GM18909 (cell line): ENCODE measurements around the gene CCNI2.

Source experiments
- ATAC-seq: cut with Tn5 transposase; IDR thresholded peaks from one replicate; pipeline ENCODE4 v1.9.1; 2021; ENCODE audit warnings: mild to moderate bottlenecking; ENCODE audit not compliant: unreplicated experiment, poor library complexity

CCNI2 gene

DNA sequence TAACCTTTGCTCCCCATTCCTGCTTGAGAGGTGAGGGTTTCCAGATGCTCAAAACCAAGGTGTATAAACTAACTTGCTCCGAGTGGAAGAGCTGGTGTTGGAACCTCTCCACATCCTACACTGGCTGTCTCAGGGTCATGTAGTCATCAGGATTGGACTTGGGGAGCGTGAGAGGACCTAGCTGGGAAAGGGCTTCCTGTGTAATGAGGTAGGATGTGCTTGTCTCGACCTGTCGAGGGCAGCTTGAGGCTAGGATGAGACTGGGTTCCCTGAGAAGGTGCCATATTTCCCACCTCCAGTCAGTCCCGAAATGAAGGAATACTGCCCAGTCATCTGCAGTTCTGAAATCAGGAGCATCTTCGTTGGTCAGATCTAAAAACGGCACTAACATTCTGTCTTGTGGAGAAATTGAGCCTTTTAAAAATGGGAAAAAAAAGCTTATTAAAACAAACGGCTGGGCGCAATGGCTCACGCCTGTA lies 1.3 kb downstream of the CCNI2 start:
- ATAC-seq: no peak

DNA sequence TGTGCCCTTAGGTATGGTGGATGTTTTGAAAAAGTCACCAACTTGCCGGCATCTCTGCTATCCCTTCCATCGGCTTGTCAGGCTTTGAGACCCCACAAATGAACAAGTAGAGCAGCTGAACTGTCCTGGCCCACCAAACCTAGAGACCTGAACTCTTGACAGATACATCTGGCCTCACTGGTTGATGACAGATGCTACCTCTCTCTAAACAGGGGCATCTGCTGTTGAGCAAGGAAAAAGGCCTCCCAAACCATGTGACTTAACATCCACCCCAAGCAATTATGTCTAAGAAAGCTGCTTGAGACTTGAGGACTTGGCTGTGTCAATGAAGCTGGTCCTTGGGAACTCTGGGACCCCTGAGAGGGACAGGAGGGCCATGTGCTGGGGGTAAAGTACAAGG lies 2.3 kb downstream of the CCNI2 start:
- no peak for ATAC-seq

DNA sequence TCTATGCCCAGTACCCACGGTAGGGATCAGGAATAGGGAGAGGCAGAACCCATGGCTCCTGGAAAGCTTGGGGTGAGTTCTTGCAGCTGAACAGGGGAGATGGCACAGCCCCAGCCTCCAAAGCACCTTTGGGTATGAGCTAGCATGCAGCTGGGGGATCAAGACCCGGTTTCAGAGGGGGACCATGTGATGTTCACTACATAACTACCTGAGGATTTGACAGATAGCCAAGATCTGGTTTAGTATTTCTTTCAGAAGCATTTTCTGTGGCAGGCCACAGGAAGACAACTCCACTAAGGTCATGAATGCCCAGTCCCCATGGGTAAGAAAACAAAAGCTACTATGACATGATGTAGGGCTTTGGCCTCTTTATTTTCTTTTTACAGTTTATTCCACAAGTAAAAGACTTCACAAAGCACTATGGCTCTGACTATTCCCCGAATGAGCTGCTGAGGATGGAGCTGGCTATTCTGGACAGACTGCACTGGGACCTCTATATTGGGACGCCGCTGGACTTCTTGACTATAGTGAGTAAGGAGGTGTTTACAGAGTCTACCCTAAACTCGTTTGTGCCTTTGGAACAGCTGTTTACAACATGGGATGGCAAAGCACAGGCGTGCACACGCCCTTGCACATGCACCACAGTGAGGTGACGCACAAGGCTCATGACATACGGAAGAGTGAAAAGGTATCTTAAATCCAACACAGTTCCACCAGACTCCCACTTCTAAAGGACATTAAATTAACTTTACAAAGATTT lies 3.4 kb downstream of the CCNI2 start:
- ATAC-seq: peak; percentile 50

DNA sequence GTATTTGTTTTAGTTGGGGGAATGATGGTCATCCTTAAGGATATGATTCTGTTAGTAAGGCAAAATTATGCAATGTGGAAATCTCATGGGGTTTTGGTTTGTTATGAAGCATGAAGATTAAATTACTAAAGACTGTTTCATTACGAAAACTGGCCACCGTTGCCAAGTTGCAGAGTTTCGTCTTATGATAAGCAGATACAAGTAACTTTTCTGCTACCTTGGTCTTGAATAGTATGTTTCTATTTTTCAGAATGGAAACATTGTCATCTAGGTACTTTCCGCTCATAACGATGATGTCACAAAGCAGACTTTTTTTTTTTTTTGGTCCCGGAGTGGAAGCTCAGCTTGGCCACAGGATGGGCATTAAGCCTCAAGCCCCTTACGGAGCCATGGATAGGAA lies 4.2 kb downstream of the CCNI2 start:
- ATAC-seq: peak; percentile 48

DNA sequence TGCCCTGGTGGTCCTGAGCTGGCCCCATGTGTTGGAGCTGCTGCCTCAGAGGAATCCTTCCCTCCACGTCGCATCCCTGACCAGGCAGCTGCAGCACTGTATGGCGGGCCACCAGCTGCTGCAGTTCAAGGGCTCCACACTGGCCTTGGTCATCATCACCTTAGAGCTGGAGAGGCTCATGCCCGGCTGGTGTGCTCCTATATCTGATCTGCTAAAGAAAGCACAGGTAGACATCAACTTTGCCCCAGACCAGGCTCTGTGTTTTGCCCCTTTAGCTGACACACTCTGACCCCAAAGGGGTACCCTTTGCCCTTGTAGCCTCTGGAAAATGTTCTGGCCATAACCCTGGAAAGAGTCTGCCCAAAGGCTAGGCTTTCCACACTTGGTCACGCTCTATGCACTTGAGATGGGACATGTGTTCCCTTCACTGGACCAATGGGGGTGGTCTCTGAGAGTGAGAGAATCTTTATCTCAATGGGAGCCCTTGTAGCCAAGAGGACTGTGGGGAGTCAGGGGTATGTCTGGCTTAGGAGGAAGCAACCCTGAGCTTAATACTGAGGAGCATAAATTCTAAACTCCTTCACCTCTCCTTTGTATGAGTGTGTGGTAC lies 4.8 kb downstream of the CCNI2 start:
- ATAC-seq: no peak

DNA sequence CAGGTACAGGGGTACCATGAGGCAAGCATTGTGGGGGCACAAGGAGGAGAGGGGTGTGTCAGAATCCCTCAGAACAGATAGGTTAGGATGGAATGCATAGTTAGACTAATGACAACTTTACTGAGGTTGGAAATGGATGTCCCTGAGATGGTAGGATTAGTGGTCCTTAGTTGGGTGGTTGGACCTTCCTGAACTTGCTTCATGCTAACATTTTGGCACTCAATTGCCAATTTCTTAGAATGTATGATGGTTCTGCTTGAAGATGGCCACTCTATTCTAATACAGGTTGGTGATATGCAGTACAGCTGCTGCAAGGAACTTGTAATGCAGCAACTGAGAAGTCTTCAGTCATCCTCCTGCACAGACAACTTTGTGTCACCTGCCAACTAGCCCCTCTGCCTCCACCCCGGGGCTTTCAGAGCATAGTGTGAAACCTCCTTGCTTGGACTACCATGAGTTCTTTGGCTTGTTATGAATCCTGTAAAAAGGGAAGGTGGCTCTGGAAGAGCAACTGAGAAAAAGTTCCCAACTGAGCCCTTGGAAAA lies 5.4 kb downstream of the CCNI2 start:
- no peak for ATAC-seq

DNA sequence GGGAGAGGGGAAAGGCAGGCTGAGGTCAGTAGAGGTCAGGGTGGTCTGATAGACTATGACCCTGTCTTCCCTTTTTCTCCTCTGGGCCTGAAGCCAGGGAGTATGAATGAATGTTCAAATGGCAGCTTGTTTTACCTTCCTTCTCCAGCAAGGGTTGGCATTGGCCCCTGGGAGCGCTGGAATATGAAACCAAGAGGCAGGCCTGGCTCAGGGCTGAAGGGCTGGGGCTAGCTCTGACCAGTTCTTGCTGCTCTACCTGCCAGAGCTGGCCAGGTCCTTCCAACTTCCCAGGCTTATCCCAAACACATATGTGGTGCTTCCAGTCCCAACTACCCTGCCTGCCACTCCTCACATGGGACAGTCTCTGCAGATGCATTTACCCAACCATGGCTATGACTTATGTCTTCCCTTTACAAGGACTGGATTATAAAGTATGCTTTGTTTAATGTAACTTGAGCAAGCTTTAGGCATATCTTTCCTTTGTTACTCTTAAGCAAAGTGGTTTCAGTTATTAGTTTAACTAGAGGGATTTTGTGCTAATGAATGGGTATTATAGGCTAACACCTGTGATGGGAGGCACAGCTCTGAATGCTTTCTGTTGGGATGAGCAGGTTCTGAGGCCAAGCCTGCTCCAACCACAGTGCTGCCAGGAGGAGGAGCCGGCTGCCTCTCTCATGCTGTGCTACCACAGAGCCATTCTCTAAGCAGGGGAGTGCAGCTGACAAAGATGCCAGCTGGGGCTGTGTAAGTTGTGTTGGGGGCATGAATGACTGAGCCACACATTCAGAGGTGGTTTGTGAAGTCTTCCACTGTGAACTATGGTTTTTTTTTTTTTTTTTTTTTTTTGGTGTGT lies 6.1 kb downstream of the CCNI2 start:
- no peak for ATAC-seq

DNA sequence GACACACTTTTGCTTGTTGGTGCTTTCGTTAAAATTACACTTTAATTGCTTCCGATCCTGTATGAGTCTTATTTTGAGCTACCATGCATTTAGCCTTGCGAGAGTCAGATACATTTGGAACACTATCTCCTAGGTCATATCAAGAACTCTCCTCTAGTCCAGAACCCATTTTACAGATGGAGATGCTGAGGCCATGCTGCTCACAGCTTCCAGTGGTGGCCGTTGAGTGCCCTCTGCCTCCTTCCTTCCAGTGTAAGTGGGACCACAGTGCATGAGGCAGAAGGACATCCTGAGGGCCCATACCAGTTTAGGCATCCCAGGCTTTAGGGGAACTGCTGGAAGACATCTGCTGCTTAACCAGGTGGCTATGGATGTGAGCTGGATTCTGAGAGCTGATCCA lies 6.9 kb downstream of the CCNI2 start:
- ATAC-seq: no peak

DNA sequence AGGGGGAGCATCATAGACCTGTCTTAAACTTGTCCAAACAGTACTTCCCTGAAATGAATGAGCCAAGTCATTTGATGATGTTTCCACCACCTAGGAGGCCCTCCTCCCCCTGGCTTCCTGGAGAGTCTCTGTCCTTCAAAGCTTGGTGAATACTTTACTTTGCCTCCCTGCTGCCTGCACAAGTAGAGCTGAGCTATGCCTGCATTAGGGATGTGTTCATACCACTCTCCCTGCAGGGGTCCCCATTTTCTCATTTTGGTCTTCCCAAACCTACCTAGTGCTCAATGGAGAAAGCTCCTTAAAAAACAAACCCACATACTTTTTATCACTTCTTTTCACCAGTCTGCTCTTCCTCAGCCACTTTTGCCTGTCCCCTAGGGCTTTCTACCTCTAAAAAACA lies 7.7 kb downstream of the CCNI2 start:
- no peak for ATAC-seq

DNA sequence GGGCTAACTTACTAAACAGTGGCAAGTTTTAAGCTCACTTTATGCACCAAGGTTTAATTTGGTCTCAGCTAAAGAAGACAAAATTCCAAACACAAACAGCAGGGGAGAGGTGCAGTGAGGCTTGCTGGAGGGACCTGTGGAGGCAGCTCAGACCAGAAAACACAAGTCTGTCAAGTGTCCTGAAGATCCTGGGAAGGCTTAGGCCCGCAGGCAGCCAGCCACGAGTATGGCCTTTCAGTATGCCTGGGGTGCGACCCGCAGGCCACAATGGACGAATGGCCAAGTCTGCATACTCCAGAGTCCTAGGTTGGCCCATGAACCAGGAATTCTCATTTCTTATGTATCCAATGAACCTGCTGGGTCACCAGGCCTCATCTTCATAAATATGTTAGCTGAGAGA lies 9.3 kb downstream of the CCNI2 start:
- no peak for ATAC-seq

DNA sequence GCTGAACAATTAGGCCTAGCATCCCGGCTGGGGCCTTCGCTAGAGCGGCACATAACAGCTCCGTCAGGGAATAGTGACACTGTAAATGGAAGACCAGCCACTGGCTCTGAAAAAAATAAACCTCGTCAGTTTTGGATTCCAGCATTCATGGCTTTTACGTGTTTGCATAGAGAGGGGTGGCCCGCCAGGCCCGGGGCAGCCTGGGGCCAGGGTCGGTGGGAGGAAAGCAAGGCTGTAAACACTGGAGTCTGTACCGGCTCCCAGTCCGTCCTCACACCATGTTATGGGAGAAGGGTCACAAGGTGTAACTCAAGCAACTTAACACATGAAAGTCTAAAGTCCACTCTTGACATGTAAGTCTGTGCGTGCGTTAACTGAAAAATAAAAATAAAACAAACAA lies 11.2 kb downstream of the CCNI2 start:
- ATAC-seq: no peak

DNA sequence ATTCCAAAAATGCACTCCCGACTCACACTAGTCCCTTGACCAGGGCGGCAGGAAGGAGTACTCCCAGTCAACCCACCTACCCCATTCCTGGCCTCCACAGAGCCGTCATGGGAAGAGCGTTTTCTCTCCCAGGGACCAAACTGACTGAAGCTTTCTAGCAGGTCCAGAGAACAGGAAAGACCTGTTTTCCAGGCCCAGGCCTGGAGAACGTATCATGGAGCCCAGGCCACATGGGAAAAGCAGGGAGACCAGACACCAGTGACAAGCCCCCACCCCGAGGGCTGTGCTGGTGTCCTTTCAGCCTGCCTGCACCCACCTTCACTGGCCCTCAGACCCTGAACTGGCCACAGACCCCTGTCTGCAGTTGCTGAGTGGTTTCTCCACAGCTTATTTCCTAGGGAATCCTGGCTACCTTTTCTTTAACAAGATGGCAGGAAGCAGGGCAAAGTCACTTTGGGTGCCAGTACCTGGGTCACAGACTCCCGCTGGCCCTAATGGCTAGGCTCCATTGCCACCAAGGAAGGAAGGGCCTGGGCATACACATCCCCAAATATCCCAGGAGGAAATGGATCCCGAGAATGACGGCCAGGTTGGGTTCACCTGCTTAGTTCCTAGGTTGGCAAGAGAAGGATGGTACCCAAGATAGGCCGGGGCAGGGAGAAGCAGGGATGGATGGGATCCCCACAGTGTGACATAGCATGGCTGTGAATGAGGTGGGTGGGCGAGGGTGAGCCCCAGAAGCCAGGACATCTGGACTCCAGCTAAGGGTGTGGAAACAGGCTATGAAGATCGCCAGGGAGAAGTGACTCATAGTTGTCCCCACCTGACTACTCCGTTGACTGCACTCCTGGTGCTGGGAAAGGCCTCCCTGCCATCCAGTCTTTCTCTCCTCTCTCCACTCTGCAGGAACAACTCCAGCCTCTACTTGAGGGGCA lies 12.2 kb downstream of the CCNI2 start:
- no peak for ATAC-seq

DNA sequence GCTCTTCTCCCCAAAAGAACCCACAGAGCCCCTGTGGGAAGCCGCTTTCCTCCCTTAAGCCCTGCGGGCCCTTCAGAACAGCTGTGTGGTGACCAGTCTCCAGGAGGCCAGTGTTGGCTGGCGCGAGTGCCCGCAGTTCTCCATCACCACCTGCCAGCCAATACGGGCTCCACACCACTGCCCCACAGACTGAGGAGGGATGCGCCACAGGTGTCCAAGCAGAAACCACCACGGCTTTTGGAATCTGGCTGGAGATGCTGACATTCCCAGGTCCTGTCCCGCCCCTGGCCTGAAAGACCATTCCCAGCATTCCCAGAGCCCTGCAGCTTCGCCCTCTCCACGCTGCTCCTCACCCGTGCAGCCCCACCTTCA lies 12.8 kb downstream of the CCNI2 start:
- ATAC-seq: no peak

DNA sequence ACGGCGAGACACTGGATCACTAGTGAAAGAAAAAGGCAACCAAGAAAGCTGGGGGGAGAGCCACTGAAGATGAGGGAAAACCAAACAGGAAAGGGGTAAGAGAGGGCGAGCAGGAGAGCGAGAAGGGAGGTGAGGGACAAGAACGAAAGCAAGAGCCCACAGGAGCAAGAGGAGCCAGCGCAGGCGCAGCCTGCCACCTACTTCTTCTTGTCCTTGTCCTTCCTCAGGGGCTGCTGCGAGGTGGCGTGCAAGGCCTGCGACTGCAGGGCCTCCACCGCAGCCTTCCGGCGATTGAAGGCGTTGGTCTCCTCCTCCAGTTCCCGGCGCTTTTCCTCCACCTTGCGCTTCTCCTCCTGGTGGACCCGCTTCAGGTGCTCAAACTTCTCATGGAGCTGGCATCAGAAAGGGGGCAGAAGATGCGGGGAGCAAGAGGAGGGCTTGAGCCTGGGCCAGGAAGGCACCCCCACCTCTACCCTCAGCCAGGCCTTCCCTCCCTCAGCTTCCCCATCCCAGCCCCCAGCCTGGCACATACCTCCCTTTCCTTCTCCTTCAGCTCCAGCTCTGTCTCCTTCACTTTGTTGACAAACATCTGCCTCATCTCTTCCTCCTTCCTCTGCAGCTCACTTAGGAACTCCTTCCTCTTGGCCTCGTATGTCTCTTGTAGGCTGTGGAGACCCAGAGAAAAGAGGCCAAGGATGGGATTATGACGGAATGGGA lies 13.5 kb downstream of the CCNI2 start:
- no peak for ATAC-seq

DNA sequence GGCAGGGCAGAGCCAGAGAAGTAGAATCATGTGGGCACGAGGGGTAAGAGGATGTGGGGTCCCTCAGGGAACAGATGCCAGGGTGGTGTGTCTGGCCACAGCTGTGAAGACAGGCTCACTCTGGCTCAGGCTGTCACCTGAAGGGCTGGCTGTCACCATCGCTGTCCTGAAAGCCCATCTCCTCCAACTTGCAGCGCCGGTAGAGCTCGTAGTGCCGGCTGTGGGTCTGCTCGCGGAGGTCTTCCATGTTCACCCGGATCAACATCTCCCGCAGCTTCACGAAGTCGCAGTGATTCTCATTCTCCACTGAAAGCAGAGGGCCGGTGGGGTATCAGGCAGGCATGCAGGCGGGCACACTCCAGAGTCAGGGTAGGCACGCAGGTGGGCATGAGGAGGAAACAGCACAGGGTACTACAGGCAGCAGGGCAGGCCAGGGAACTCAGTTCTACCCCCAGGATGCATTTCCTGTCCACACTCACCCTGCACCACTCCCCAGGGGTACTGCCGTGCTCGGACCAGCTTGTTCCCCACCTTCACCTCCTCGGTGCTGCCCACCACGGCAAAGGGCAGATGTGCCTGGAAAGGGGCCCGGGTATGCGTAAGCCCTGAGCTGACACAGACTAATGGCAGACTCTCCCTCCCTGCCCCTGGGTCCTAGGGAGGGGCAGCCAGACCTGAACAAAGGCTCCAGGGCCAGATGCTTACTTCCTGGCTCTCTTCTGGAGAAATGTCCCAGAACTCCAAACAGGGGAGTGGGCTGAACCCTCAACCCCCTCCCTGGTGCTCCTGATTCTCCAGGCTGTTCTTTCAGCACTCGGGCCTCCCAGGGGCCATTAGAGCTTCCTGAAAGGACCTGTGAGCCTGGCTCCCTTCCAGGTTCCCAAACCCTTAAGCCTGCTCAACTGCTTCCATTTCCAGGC lies 14.4 kb downstream of the CCNI2 start:
- ATAC-seq: no peak

DNA sequence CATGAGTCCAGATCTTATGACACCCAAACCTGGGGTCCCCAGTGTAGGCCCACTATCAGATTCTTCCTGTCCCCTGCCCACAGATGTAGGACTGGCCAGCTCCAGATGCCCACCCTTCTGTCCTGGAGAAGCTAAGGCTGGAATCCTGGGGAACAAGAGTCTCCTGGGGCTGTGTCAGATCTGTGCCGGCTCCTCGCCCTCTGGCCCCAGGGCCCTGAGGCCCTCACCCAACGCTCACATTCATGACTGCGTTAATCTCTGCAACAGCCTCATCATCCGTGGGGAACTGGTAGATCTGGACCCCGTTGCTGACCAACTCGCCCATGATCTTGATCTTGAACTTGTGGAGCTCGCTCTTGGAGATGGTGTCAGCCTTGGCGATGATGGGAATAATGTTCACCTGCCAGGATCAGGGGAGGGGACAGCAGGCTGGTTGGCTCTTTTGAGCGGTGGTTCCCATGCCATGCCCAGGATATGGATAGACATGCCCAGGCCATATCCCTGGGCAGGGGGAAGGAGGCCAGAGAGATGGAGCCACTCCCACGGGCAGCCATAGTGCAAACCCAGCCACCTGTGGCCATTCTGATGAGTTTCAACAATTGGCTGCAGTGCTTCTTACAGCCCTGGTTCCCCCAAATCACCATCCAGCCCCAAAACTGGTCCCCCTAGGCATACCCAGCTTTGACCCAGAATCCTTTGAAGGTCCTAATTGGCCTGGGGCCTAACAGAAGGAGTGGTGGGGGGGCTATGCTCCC lies 15.2 kb downstream of the CCNI2 start:
- no peak for ATAC-seq

DNA sequence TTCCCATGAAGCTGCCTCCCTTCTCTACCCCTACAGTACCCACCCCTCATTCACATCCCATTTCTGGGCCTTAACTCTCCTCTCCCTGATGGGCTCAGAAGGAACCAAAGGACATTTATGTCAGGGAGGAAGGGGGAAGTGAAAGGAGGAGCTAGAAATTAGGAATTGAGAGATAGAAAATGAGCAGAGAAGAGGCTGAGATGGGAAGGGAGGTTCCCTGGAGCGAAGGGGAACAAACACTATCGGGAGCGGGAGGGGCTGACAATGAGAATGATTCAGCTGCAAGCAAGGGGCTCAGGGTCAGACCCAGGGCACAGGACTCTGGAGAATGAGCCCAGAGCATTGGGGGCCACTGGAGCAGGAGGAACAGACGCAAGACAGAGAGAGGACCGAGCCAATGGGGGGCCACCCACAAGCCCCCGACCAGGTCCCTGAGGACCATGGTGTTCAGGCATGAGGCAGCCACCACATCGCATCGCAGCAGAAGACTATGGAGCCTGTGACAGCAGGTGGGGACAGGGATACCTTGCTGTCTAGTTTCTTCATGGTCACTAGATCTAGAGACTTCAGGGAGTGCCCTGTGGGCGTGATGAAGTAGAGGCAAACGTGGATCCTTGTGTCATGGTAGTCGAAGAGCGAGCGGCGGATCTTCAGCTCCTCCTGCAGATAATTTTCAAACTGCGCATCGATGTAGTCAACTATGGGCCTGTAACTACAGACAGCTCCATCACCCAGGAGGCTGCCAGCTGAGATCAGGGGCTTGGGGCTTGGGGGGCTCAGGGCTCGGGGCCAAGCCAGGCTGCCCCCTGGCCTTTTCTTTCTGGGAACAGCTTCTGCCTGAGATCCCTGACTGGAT lies 16.2 kb downstream of the CCNI2 start:
- ATAC-seq: no peak
